ENCODE measurements around the gene TCF3.

The TCF3 gene

GRCh38 chr19:1633269-1633826 lies 19.1 kb downstream of the TCF3 start:
- H3K27me3 Mint-ChIP-seq (ENCODE audit: low read depth) = no peaks in the 10 kb centered on the region
- H3K9me3 Mint-ChIP-seq = no peaks in the 10 kb centered on the region
- H3K4me3 Mint-ChIP-seq = no peak overlapping the region
- peaks cover 6% of the 10 kb centered on the region for H3K36me3 Mint-ChIP-seq (ENCODE audit: low read depth)
- no peaks in the 10 kb centered on the region for H3K4me1 Mint-ChIP-seq (ENCODE audit: low read depth)
- H3K27ac Mint-ChIP-seq = no peak overlapping the region

GRCh38 chr19:1632462-1633268 lies 19.8 kb downstream of the TCF3 start:
- Mint-ChIP-seq H3K27me3 (ENCODE audit: low read depth) (no peaks in the 10 kb centered on the region), H3K4me1 (ENCODE audit: low read depth) (no peaks in the 10 kb centered on the region), H3K27ac (no peak overlapping the region), H3K9me3 (no peaks in the 10 kb centered on the region), H3K4me3 (no peak overlapping the region), H3K36me3 (ENCODE audit: low read depth) (peaks cover 5% of the 10 kb centered on the region)

GRCh38 chr19:1631557-1632100 lies 20.8 kb downstream of the TCF3 start:
- Mint-ChIP-seq H3K4me3 (no peak overlapping the region), H3K4me1 (ENCODE audit: low read depth) (no peaks in the 10 kb centered on the region), H3K27me3 (ENCODE audit: low read depth) (no peaks in the 10 kb centered on the region), H3K9me3 (no peaks in the 10 kb centered on the region), H3K27ac (no peak overlapping the region), H3K36me3 (ENCODE audit: low read depth) (peaks cover 5% of the 10 kb centered on the region)

- H3K9me3 Mint-ChIP-seq = no peaks in the 10 kb centered on the region
- peaks cover 4% of the 10 kb centered on the region for H3K36me3 Mint-ChIP-seq (ENCODE audit: low read depth)
- no peaks in the 10 kb centered on the region for H3K27me3 Mint-ChIP-seq (ENCODE audit: low read depth)
- no peak overlapping the region for H3K4me3 Mint-ChIP-seq
- H3K27ac Mint-ChIP-seq = no peak overlapping the region
- no peaks in the 10 kb centered on the region for H3K4me1 Mint-ChIP-seq (ENCODE audit: low read depth)
Measured at GRCh38 chr19:1630811-1631210, 21.6 kb downstream of the TCF3 start.

GRCh38 chr19:1630012-1630411 lies 22.4 kb downstream of the TCF3 start:
- H3K4me3 Mint-ChIP-seq = no peak overlapping the region
- H3K9me3 Mint-ChIP-seq = no peaks in the 10 kb centered on the region
- H3K4me1 Mint-ChIP-seq (ENCODE audit: low read depth) = no peaks in the 10 kb centered on the region
- no peaks in the 10 kb centered on the region for H3K36me3 Mint-ChIP-seq (ENCODE audit: low read depth)
- no peak overlapping the region for H3K27ac Mint-ChIP-seq
- H3K27me3 Mint-ChIP-seq (ENCODE audit: low read depth) = no peaks in the 10 kb centered on the region

- no peaks in the 10 kb centered on the region for H3K4me1 Mint-ChIP-seq (ENCODE audit: low read depth)
- no peak overlapping the region for H3K27ac Mint-ChIP-seq
- no peaks in the 10 kb centered on the region for H3K9me3 Mint-ChIP-seq
- H3K27me3 Mint-ChIP-seq (ENCODE audit: low read depth) = no peaks in the 10 kb centered on the region
- H3K36me3 Mint-ChIP-seq (ENCODE audit: low read depth) = peaks cover under 1% of the 10 kb centered on the region
- no peak overlapping the region for H3K4me3 Mint-ChIP-seq
Measured at GRCh38 chr19:1629256-1629808, 23.1 kb downstream of the TCF3 start.

GRCh38 chr19:1627194-1627593 lies 25.2 kb downstream of the TCF3 start:
- no peak overlapping the region for H3K4me3 Mint-ChIP-seq
- H3K27ac Mint-ChIP-seq = no peak overlapping the region
- no peaks in the 10 kb centered on the region for H3K9me3 Mint-ChIP-seq
- no peaks in the 10 kb centered on the region for H3K4me1 Mint-ChIP-seq (ENCODE audit: low read depth)
- no peaks in the 10 kb centered on the region for H3K27me3 Mint-ChIP-seq (ENCODE audit: low read depth)
- peaks cover 7% of the 10 kb centered on the region for H3K36me3 Mint-ChIP-seq (ENCODE audit: low read depth)

- Mint-ChIP-seq H3K36me3 (ENCODE audit: low read depth) (peaks cover 7% of the 10 kb centered on the region), H3K27ac (no peak overlapping the region), H3K4me3 (no peak overlapping the region), H3K9me3 (no peaks in the 10 kb centered on the region), H3K27me3 (ENCODE audit: low read depth) (no peaks in the 10 kb centered on the region), H3K4me1 (ENCODE audit: low read depth) (no peaks in the 10 kb centered on the region)
Measured at GRCh38 chr19:1626417-1627010, 25.9 kb downstream of the TCF3 start.

GRCh38 chr19:1624458-1624857 lies 28.0 kb downstream of the TCF3 start:
- Mint-ChIP-seq H3K27ac (no peak overlapping the region), H3K27me3 (ENCODE audit: low read depth) (no peaks in the 10 kb centered on the region), H3K4me3 (no peak overlapping the region), H3K9me3 (no peaks in the 10 kb centered on the region), H3K4me1 (ENCODE audit: low read depth) (no peaks in the 10 kb centered on the region), H3K36me3 (ENCODE audit: low read depth) (peaks cover 7% of the 10 kb centered on the region)

- H3K27me3 Mint-ChIP-seq (ENCODE audit: low read depth) = no peaks in the 10 kb centered on the region
- H3K9me3 Mint-ChIP-seq = no peaks in the 10 kb centered on the region
- H3K4me3 Mint-ChIP-seq = no peak overlapping the region
- peaks cover 2% of the 10 kb centered on the region for H3K4me1 Mint-ChIP-seq (ENCODE audit: low read depth)
- H3K27ac Mint-ChIP-seq = no peak overlapping the region
- peaks cover 10% of the 10 kb centered on the region for H3K36me3 Mint-ChIP-seq (ENCODE audit: low read depth)
Measured at GRCh38 chr19:1622541-1622940, 29.9 kb downstream of the TCF3 start.

- peaks cover 2% of the 10 kb centered on the region for H3K4me1 Mint-ChIP-seq (ENCODE audit: low read depth)
- no peak overlapping the region for H3K4me3 Mint-ChIP-seq
- no peaks in the 10 kb centered on the region for H3K27me3 Mint-ChIP-seq (ENCODE audit: low read depth)
- no peak overlapping the region for H3K27ac Mint-ChIP-seq
- H3K9me3 Mint-ChIP-seq = no peaks in the 10 kb centered on the region
- peaks cover 10% of the 10 kb centered on the region for H3K36me3 Mint-ChIP-seq (ENCODE audit: low read depth)
Measured at GRCh38 chr19:1622007-1622406, 30.4 kb downstream of the TCF3 start.

- H3K36me3 Mint-ChIP-seq (ENCODE audit: low read depth) = peaks cover 13% of the 10 kb centered on the region
- H3K9me3 Mint-ChIP-seq = no peaks in the 10 kb centered on the region
- peaks cover 4% of the 10 kb centered on the region for H3K4me1 Mint-ChIP-seq (ENCODE audit: low read depth)
- H3K27ac Mint-ChIP-seq = no peak overlapping the region
- no peaks in the 10 kb centered on the region for H3K27me3 Mint-ChIP-seq (ENCODE audit: low read depth)
- H3K4me3 Mint-ChIP-seq = no peak overlapping the region
Measured at GRCh38 chr19:1621574-1621973, 30.8 kb downstream of the TCF3 start.

- peaks cover 13% of the 10 kb centered on the region for H3K36me3 Mint-ChIP-seq (ENCODE audit: low read depth)
- no peaks in the 10 kb centered on the region for H3K9me3 Mint-ChIP-seq
- H3K27me3 Mint-ChIP-seq (ENCODE audit: low read depth) = no peaks in the 10 kb centered on the region
- no peak overlapping the region for H3K27ac Mint-ChIP-seq
- no peak overlapping the region for H3K4me3 Mint-ChIP-seq
- H3K4me1 Mint-ChIP-seq (ENCODE audit: low read depth) = peaks cover 4% of the 10 kb centered on the region
Measured at GRCh38 chr19:1621021-1621420, 31.4 kb downstream of the TCF3 start.

- Mint-ChIP-seq H3K4me3 (no peak overlapping the region), H3K27ac (no peak overlapping the region), H3K4me1 (ENCODE audit: low read depth) (peaks cover 4% of the 10 kb centered on the region), H3K36me3 (ENCODE audit: low read depth) (peaks cover 18% of the 10 kb centered on the region), H3K27me3 (ENCODE audit: low read depth) (no peaks in the 10 kb centered on the region), H3K9me3 (no peaks in the 10 kb centered on the region)
Measured at GRCh38 chr19:1620502-1620901, 31.9 kb downstream of the TCF3 start.

GRCh38 chr19:1619703-1620102 lies 32.7 kb downstream of the TCF3 start:
- no peak overlapping the region for H3K27ac Mint-ChIP-seq
- peaks cover 4% of the 10 kb centered on the region for H3K4me1 Mint-ChIP-seq (ENCODE audit: low read depth)
- no peaks in the 10 kb centered on the region for H3K9me3 Mint-ChIP-seq
- no peaks in the 10 kb centered on the region for H3K27me3 Mint-ChIP-seq (ENCODE audit: low read depth)
- H3K36me3 Mint-ChIP-seq (ENCODE audit: low read depth) = peaks cover 21% of the 10 kb centered on the region
- H3K4me3 Mint-ChIP-seq = no peak overlapping the region

Data from T-helper 1 cell treated with Interleukin-12 subunit alpha and Interleukin-12 subunit beta and Interleukin-4 antibody, amounts not matched to agents 30 μg/mL and 1 μg/mL, for 36 hours (primary cell).